HUES6 (cell line): ENCODE measurements around the gene OPHN1.

Source experiments
- H3K27ac ChIP-seq: 2 replicates; pipeline ENCODE4 v1.7.0; 2013; ENCODE audit warnings: low read depth, mild to moderate bottlenecking, low read length, inconsistent platforms
- H3K27me3 ChIP-seq: 2 replicates; pipeline ENCODE4 v1.6.1; 2013; ENCODE audit warnings: low read length; ENCODE audit not compliant: control insufficient read depth, insufficient read depth
- H3K36me3 ChIP-seq: 2 replicates; pipeline ENCODE4 v1.6.1; 2013; ENCODE audit warnings: low read length; ENCODE audit not compliant: control insufficient read depth, insufficient read depth
- H3K4me1 ChIP-seq: 2 replicates; pipeline ENCODE4 v1.6.1; 2013; ENCODE audit warnings: low read length; ENCODE audit not compliant: control insufficient read depth, insufficient read depth
- H3K4me3 ChIP-seq: 2 replicates; pipeline ENCODE4 v1.5.1; 2013; ENCODE audit warnings: low read depth, low read length
- H3K9ac ChIP-seq: one replicate; pipeline ENCODE4 v1.6.1; 2013; ENCODE audit warnings: mild to moderate bottlenecking, low read length
- H3K9me3 ChIP-seq: 2 replicates; pipeline ENCODE4 v1.6.1; 2013; ENCODE audit warnings: low read depth, low read length; ENCODE audit not compliant: control insufficient read depth, insufficient read depth

The OPHN1 gene, protein sequence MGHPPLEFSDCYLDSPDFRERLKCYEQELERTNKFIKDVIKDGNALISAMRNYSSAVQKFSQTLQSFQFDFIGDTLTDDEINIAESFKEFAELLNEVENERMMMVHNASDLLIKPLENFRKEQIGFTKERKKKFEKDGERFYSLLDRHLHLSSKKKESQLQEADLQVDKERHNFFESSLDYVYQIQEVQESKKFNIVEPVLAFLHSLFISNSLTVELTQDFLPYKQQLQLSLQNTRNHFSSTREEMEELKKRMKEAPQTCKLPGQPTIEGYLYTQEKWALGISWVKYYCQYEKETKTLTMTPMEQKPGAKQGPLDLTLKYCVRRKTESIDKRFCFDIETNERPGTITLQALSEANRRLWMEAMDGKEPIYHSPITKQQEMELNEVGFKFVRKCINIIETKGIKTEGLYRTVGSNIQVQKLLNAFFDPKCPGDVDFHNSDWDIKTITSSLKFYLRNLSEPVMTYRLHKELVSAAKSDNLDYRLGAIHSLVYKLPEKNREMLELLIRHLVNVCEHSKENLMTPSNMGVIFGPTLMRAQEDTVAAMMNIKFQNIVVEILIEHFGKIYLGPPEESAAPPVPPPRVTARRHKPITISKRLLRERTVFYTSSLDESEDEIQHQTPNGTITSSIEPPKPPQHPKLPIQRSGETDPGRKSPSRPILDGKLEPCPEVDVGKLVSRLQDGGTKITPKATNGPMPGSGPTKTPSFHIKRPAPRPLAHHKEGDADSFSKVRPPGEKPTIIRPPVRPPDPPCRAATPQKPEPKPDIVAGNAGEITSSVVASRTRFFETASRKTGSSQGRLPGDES

DNA sequence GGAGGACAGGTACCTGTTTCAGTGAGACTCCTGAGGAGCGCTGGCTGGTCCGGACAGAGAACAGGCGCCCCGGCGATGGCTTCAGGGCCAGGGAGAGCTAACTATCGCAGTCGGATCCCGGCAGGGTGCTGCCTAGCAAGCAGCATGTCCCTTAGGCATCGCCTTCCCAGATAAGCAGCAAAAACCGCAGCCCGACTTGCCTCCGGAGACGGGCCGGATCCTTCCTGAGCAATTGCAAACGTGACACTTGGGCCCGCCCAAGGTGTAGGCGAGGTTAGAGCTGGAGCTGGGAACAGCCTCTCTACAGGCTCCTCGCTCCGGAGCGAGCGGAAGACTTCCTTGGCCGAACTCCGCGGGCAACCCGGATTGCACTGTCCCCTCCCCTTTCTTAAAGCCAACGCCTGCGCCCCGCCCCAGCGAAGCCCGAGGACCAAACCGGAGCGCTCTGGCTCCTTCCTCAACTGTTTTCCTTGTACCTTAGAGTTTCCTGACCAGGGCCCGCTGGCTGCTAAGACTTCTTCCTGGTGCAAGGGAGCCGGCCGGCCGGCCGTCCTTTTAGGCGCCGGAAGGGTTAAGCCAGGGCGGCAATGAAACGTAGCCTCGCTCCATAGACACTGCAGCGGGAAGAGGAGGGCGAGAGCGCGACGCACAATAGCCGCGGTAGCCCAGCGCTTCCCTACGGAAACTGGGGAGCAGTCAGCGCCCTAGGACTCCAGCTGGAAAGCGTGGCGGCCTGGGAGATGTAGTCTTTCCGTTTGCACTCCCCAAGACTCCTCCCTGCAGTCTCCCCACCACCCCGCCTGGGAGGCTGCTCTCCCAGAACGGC, at the start of gene OPHN1:
Gene OPHN1 (minus strand): TSS at position 341 of the 826 bp plus-strand sequence. CDS start 475 bp downstream, outside the sequence.
- peak within 1 kb of the TSS; percentile 71 for H3K4me3 ChIP-seq
- H3K9ac ChIP-seq, result peak within 1 kb of the TSS; percentile 68
- no peaks in the 10 kb centered on the region; the same call in 1 of the 2 replicates for H3K9me3 ChIP-seq
- H3K27me3 ChIP-seq, result peaks cover 8% of the 10 kb centered on the region; the same call in 1 of the 2 replicates
- no peak within 1 kb of the TSS; the same call in 1 of the 2 replicates for H3K27ac ChIP-seq
- H3K36me3 ChIP-seq, result 0 out of 2 replicates have a peak, but pooled peaks cover 6% of the 10 kb centered on the region
- peaks cover 3% of the 10 kb centered on the region; the same call in 1 of the 2 replicates for H3K4me1 ChIP-seq

DNA sequence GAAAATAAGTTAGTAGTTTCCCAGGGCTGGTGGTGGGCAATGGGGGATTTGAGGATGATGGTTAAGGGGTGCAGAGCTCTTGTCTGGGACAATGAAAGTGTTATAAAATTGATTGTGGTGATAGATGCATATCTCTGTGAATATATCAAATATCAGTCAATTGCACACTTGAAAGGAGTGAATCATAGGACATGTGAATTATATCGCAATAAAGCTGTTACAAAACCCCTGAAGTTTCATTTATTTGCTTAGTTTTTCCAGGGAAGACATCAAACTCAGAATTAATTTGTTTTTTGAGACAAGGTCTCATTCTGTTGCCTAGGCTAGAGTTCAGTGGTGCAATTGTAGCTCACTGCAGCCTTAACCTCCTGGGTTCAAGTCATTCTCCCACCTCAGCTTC, 47.7 kb upstream of the OPHN1 start:
- Histone ChIP-seq H3K36me3 (no peaks in the 10 kb centered on the region), H3K4me1 (no peaks in the 10 kb centered on the region), H3K4me3 (no peak overlapping the region), H3K27ac (no peak overlapping the region), H3K9ac (no peak overlapping the region), H3K27me3 (no peaks in the 10 kb centered on the region), H3K9me3 (peaks cover 6% of the 10 kb centered on the region; the same call in 1 of the 2 replicates)

DNA sequence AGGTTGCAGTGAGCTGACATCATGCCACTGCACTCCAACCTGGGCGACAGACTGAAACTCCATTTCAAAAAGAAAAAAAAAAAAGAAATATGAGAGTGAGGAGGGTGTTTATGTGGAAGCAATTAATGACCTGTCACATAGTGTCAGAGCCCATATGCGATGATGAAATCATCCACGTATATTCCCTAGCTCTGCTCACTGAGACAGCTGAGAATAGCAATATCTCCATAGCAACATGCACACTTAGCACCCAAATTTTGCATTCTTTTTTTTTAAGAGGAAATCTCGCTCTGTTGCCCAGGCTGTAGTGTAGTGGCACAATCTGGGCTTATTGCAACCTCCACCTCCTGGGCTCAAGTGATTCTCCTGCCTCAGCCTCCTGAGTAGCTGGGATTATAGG, 31.5 kb upstream of the OPHN1 start:
- Histone ChIP-seq H3K9ac (no peak overlapping the region), H3K27me3 (no peaks in the 10 kb centered on the region), H3K27ac (no peak overlapping the region), H3K9me3 (no peaks in the 10 kb centered on the region), H3K4me1 (peaks cover 5% of the 10 kb centered on the region; the same call in 1 of the 2 replicates), H3K36me3 (no peaks in the 10 kb centered on the region), H3K4me3 (no peak overlapping the region)

DNA sequence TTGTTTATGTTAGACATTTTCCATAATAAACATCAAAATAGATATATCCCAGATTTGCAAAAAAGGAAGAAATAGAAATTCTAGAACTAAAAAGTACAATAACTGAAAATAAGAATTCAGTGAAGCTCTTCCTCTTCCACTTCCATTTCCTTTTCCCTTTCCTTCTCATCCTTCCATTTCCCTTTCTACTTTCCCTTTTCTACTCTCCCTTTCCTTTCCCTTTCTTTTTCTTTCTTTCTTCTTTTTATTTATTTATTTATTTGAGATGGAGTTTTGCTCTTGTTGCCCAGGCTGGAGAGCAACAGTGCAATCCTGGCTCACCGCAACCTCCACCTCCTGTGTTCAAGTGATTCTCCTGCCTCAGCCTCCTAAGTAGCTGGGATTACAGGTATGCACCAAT, 30.6 kb upstream of the OPHN1 start:
- H3K4me1 ChIP-seq, result peaks cover 5% of the 10 kb centered on the region; the same call in 1 of the 2 replicates
- H3K27ac ChIP-seq, result no peak overlapping the region
- H3K36me3 ChIP-seq, result no peaks in the 10 kb centered on the region
- no peak overlapping the region for H3K9ac ChIP-seq
- no peaks in the 10 kb centered on the region; the same call in 1 of the 2 replicates for H3K9me3 ChIP-seq
- H3K4me3 ChIP-seq, result no peak overlapping the region
- no peaks in the 10 kb centered on the region for H3K27me3 ChIP-seq

DNA sequence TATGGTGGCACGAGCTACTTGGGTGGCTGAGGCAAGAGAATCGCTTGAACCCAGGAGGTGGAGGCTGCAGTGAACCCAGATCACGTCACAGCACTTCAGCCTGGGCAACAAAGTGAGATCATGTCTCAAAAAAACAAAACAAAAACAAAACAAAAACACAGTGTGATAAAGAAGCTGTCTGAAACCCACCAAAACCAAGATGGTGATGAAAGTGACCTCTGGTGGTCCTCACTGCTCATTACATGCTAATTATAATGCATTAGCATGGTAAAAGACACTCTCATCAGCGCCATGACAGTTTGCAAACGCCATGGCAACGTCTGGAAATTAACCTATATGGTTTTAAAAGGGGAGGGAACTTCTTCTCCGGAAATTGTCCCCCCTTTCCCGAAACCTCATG, 29.4 kb upstream of the OPHN1 start:
- Histone ChIP-seq H3K4me1 (peaks cover 5% of the 10 kb centered on the region; the same call in 1 of the 2 replicates), H3K9ac (no peak overlapping the region), H3K9me3 (no peaks in the 10 kb centered on the region; the same call in 1 of the 2 replicates), H3K27ac (no peak overlapping the region), H3K36me3 (no peaks in the 10 kb centered on the region), H3K4me3 (no peak overlapping the region), H3K27me3 (no peaks in the 10 kb centered on the region)

DNA sequence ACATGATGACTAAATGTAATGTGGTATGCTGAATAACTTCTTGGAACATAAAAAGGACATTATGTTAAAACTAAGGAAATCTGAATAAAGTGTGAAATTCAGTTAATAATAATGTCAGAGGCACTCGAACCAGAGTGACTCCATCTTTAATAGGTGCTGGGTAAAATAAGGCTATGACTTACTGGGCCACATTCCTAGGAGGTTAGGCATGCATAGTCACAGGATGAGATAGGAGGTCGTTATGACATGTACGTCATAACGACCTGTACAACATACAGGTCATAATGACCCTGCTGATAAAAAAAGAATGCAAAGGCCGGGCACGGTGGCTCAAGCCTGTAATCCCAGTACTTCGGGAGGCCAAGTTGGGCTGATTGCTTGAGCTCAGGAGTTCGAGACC, 28.9 kb upstream of the OPHN1 start:
- H3K4me1 ChIP-seq, result peaks cover 5% of the 10 kb centered on the region; the same call in 1 of the 2 replicates

DNA sequence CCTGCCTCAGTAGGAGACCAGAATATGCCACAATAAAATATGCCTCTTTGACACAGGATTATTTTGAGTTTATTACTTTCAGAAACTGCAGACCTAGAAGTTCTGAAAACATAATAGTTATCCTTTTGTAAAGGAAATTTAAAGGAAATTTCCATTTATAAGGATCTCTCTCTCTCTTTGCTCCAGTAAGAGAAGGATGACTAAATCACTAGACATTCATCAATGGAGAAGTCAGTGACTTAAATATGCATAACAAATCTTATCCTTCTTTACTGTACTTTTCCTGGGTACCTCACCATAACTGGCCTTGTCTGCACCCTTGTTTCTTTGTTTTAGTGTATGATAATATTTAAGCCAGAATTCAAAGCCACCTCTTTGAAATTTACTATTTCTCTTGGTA, 28.3 kb upstream of the OPHN1 start:
- H3K9me3 ChIP-seq, result no peaks in the 10 kb centered on the region; the same call in 1 of the 2 replicates
- H3K27ac ChIP-seq, result no peak overlapping the region
- H3K9ac ChIP-seq, result no peak overlapping the region
- peaks cover 5% of the 10 kb centered on the region; the same call in 1 of the 2 replicates for H3K4me1 ChIP-seq
- no peak overlapping the region for H3K4me3 ChIP-seq
- H3K27me3 ChIP-seq, result no peaks in the 10 kb centered on the region
- H3K36me3 ChIP-seq, result no peaks in the 10 kb centered on the region

More for the DNA sequence above, 28.9 kb upstream of the OPHN1 start:
- H3K36me3 ChIP-seq, result no peaks in the 10 kb centered on the region
- H3K27ac ChIP-seq, result no peak overlapping the region
- H3K27me3 ChIP-seq, result no peaks in the 10 kb centered on the region
- no peak overlapping the region for H3K4me3 ChIP-seq
- no peaks in the 10 kb centered on the region; the same call in 1 of the 2 replicates for H3K9me3 ChIP-seq
- H3K9ac ChIP-seq, result no peak overlapping the region

DNA sequence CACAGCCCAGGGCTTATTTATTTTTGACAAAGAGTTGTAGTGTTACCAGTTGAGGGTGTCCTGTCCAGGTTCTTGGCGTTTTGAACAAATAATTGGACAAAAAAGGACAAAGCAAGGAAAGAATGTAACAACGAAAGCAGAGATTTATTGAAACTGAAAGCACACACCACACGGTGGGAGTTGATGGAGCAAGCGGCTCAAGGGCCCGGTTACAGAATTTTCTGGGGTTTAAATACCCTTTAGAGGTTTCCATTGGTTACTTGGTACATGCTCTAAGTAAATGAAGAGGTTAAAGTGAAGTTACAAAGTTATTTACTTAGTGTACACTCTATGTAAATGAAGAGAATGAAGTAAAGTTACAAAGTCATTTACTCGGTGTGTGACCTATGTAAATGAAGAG, 27.8 kb upstream of the OPHN1 start:
- Histone ChIP-seq H3K27me3 (no peaks in the 10 kb centered on the region), H3K4me1 (peaks cover 5% of the 10 kb centered on the region; the same call in 1 of the 2 replicates), H3K36me3 (no peaks in the 10 kb centered on the region), H3K9me3 (no peaks in the 10 kb centered on the region; the same call in 1 of the 2 replicates), H3K4me3 (no peak overlapping the region), H3K27ac (no peak overlapping the region), H3K9ac (no peak overlapping the region)

DNA sequence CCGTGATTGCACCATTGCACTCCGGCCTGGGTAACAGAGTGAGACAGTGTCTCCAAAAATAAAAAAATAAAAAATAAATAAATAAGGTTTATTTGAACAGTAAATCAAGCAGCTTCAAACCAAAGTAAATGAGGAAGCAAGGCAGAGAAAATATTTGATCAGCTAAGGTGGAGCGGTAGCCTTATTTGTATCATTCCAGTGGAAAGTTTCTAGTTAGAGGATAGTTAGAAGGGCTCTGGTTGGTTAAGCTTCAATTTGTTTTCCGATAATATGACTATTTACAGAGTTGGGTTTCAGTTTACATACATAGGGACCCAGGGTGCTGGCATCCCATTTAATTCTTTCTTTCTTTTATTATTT, 21.8 kb upstream of the OPHN1 start:
- Histone ChIP-seq H3K9ac (no peak overlapping the region), H3K36me3 (no peaks in the 10 kb centered on the region), H3K27ac (no peak overlapping the region), H3K9me3 (no peaks in the 10 kb centered on the region; the same call in 1 of the 2 replicates), H3K4me1 (no peaks in the 10 kb centered on the region), H3K4me3 (no peak overlapping the region), H3K27me3 (no peaks in the 10 kb centered on the region)

DNA sequence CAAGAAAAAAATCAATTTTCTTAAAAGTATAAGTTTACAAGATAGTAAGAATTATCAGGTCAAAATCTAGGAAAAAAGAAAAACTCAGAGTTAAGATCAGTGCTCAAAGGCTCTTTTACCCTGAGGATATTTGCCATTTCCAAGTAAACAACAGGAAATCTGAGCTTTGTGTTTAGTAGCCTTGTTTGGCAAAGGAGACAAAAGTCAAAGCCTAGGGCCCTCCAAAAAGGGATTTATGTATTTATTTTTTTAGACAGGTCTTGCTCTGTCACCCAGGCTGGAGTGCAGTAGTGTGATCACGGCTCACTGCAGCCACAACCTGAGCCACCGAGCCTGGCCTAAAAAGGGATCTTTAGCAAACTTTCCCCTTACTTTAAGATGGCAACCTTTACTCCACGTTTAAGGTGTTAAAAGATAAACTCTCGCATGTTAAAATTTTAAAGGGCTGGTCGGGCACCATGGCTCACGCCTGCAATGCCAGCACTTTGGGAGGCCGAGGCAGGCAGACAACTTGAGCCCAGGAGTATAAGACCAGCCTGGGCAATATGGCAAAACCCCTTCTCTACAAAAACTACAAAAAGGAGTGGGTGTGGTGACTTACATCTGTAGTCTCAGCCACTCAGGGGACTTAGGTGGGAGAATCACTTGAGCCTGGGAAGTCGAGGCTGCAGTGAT, 21.3 kb upstream of the OPHN1 start:
- no peak overlapping the region for H3K9ac ChIP-seq
- H3K27ac ChIP-seq, result no peak overlapping the region
- no peaks in the 10 kb centered on the region for H3K27me3 ChIP-seq
- H3K4me1 ChIP-seq, result no peaks in the 10 kb centered on the region
- H3K4me3 ChIP-seq, result no peak overlapping the region
- H3K9me3 ChIP-seq, result no peaks in the 10 kb centered on the region; the same call in 1 of the 2 replicates
- H3K36me3 ChIP-seq, result no peaks in the 10 kb centered on the region
